Effector CD8-positive, alpha-beta T cell (primary cell): Measurements from ENCODE around the gene PCDHAC1.
"Not testable (repeated sequence)": the region's sequence is repeated elsewhere in the genome, so short reads cannot be mapped to it uniquely, and the experiment has no call there.

Source experiments
- DNase-seq: peaks from one replicate; lab custom pipeline; 2025; lab: John Stamatoyannopoulos, UW
- total RNA-seq, 4 experiments: gene quantifications; one replicate each; lab custom pipeline; 2026; lab: John Stamatoyannopoulos, UW

Gene PCDHAC1
- total RNA-seq: 0 reads per million in 4 experiments

- DNase-seq: no peak
These were observed at the start of gene PCDHAC1 for GRCh38 chr5:140925806-140926442. Gene PCDHAC1 (plus strand): TSS chr5:140926299. CDS start chr5:140926893, 594 bp downstream.

- DNase-seq: not testable (repeated sequence)
These were observed 49.4 kb upstream of the PCDHAC1 start for GRCh38 chr5:140876541-140877261.

- DNase-seq: no peak
These were observed 48.9 kb upstream of the PCDHAC1 start for GRCh38 chr5:140877262-140877581.

GRCh38 chr5:140881889-140882590, 44.1 kb upstream of the PCDHAC1 start, which contains the start of gene PCDHA13:
Gene PCDHA13 (plus strand): TSS chr5:140882124. CDS start chr5:140882269, 145 bp downstream.
- no peak for DNase-seq

GRCh38 chr5:140882591-140882899, 43.6 kb upstream of the PCDHAC1 start:
- no peak for DNase-seq

- no peak for DNase-seq
These were observed 42.7 kb upstream of the PCDHAC1 start for GRCh38 chr5:140883373-140883772.

- no peak for DNase-seq
These were observed 42.0 kb upstream of the PCDHAC1 start for GRCh38 chr5:140883927-140884697.

GRCh38 chr5:140916325-140916724, 9.8 kb upstream of the PCDHAC1 start:
- DNase-seq: no peak

- no peak for DNase-seq
These were observed 2.5 kb upstream of the PCDHAC1 start for GRCh38 chr5:140923601-140924000.

- DNase-seq: no peak
These were observed 536 bp downstream of the PCDHAC1 start for GRCh38 chr5:140926443-140927227.

GRCh38 chr5:140927228-140927573, 1.1 kb downstream of the PCDHAC1 start:
- DNase-seq: no peak

GRCh38 chr5:140934964-140935606, 9.0 kb downstream of the PCDHAC1 start:
- DNase-seq: no peak

- DNase-seq: no peak
These were observed 20.5 kb downstream of the PCDHAC1 start for GRCh38 chr5:140946578-140946977.

- no peak for DNase-seq
These were observed 25.5 kb downstream of the PCDHAC1 start for GRCh38 chr5:140951636-140952035.

GRCh38 chr5:140953234-140953633, 27.1 kb downstream of the PCDHAC1 start:
- no peak for DNase-seq

- DNase-seq: no peak
These were observed 36.1 kb downstream of the PCDHAC1 start for GRCh38 chr5:140962190-140962589.

- no peak for DNase-seq
These were observed 38.3 kb downstream of the PCDHAC1 start for GRCh38 chr5:140964356-140964755.

- DNase-seq: no peak
These were observed 39.8 kb downstream of the PCDHAC1 start for GRCh38 chr5:140965905-140966292.

- DNase-seq: no peak
These were observed 40.5 kb downstream of the PCDHAC1 start, which contains the start of gene PCDHAC2 for GRCh38 chr5:140966293-140967225. Gene PCDHAC2 (plus strand): TSS chr5:140966476. CDS start chr5:140966767, 291 bp downstream.
